ENCODE results near the gene WFIKKN2. TPM values are rescaled to one million over a fixed set of nuclear protein-coding genes. Genes with fewer than 3 reads are reported as not detected.

The WFIKKN2 gene
- total RNA-seq, 1 donor from 2014 or later = 0.07 TPM

GRCh38 chr17:50828508-50829170 lies 6.7 kb upstream of the WFIKKN2 start:
- H3K27me3 ChIP-seq (ENCODE audit: insufficient read depth, low read length) = peaks cover 2% of the 10 kb centered on the region
- no peaks in the 10 kb centered on the region for H3K36me3 ChIP-seq (ENCODE audit: insufficient read depth, low read length)
- Mint-ChIP-seq H3K36me3 (ENCODE audit: low read depth, unreplicated experiment) (no peaks in the 10 kb centered on the region), H3K4me1 (ENCODE audit: low read depth, unreplicated experiment) (peaks cover 4% of the 10 kb centered on the region), H3K4me3 (ENCODE audit: unreplicated experiment) (no peak overlapping the region), H3K27ac (ENCODE audit: unreplicated experiment) (no peak overlapping the region), H3K9me3 (ENCODE audit: unreplicated experiment) (no peaks in the 10 kb centered on the region), H3K27me3 (ENCODE audit: low read depth, unreplicated experiment) (peaks cover 3% of the 10 kb centered on the region)
- H3K79me2 ChIP-seq (ENCODE audit: insufficient read depth, low read length) = no peaks in the 10 kb centered on the region
- no peaks in the 10 kb centered on the region for H3K4me1 ChIP-seq (ENCODE audit: insufficient read depth, low read length)
- no peak overlapping the region for H3K9ac ChIP-seq (ENCODE audit: low read length)
- FAIRE-seq (no peak), DNase-seq (ENCODE audit: low read depth) (no peak)
- H3K4me2 ChIP-seq (ENCODE audit: low read length) = no peak overlapping the region
- H2AFZ ChIP-seq (ENCODE audit: low read depth, low read length) = no peak overlapping the region
- no peaks in the 10 kb centered on the region for H3K9me3 ChIP-seq (ENCODE audit: insufficient read depth, low read depth, low read length)
- TF ChIP-seq, protein P1, sequence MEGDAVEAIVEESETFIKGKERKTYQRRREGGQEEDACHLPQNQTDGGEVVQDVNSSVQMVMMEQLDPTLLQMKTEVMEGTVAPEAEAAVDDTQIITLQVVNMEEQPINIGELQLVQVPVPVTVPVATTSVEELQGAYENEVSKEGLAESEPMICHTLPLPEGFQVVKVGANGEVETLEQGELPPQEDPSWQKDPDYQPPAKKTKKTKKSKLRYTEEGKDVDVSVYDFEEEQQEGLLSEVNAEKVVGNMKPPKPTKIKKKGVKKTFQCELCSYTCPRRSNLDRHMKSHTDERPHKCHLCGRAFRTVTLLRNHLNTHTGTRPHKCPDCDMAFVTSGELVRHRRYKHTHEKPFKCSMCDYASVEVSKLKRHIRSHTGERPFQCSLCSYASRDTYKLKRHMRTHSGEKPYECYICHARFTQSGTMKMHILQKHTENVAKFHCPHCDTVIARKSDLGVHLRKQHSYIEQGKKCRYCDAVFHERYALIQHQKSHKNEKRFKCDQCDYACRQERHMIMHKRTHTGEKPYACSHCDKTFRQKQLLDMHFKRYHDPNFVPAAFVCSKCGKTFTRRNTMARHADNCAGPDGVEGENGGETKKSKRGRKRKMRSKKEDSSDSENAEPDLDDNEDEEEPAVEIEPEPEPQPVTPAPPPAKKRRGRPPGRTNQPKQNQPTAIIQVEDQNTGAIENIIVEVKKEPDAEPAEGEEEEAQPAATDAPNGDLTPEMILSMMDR (IDR thresholded peaks at IDR 0.05; ENCODE audit: insufficient read depth, low read depth, low read length) = no peak
- no peak for TF ChIP-seq EZH2 (IDR thresholded peaks at IDR 0.05; ENCODE audit: insufficient read depth, low read length)
- H4K20me1 ChIP-seq (ENCODE audit: insufficient read depth, low read length) = no peaks in the 10 kb centered on the region
- H3K27ac ChIP-seq (ENCODE audit: low read depth, low read length) = no peak overlapping the region
- H3K4me3 ChIP-seq (ENCODE audit: insufficient read depth, low read depth, low read length) = no peak overlapping the region

- Histone ChIP-seq H3K27me3 (ENCODE audit: insufficient read depth, low read length) (peaks cover 2% of the 10 kb centered on the region), H4K20me1 (ENCODE audit: insufficient read depth, low read length) (no peaks in the 10 kb centered on the region), H3K4me1 (ENCODE audit: insufficient read depth, low read length) (peaks cover under 1% of the 10 kb centered on the region), H3K9me3 (ENCODE audit: insufficient read depth, low read depth, low read length) (no peaks in the 10 kb centered on the region), H3K4me2 (ENCODE audit: low read length) (no peak overlapping the region), H3K9ac (ENCODE audit: low read length) (no peak overlapping the region), H3K36me3 (ENCODE audit: insufficient read depth, low read length) (no peaks in the 10 kb centered on the region), H3K79me2 (ENCODE audit: insufficient read depth, low read length) (no peaks in the 10 kb centered on the region), H2AFZ (ENCODE audit: low read depth, low read length) (no peak overlapping the region), H3K4me3 (ENCODE audit: insufficient read depth, low read depth, low read length) (no peak overlapping the region), H3K27ac (ENCODE audit: low read depth, low read length) (no peak overlapping the region)
- H3K27ac Mint-ChIP-seq (ENCODE audit: unreplicated experiment) = no peak overlapping the region
- H3K27me3 Mint-ChIP-seq (ENCODE audit: low read depth, unreplicated experiment) = peaks cover 6% of the 10 kb centered on the region
- DNase-seq (ENCODE audit: low read depth) (no peak), FAIRE-seq (no peak)
- TF ChIP-seq, protein P1 (IDR thresholded peaks at IDR 0.05; ENCODE audit: insufficient read depth, low read depth, low read length) = no peak
- no peak for TF ChIP-seq EZH2 (IDR thresholded peaks at IDR 0.05; ENCODE audit: insufficient read depth, low read length)
- no peak overlapping the region for H3K4me3 Mint-ChIP-seq (ENCODE audit: unreplicated experiment)
- H3K36me3 Mint-ChIP-seq (ENCODE audit: low read depth, unreplicated experiment) = no peaks in the 10 kb centered on the region
- H3K9me3 Mint-ChIP-seq (ENCODE audit: unreplicated experiment) = no peaks in the 10 kb centered on the region
- peaks cover 6% of the 10 kb centered on the region for H3K4me1 Mint-ChIP-seq (ENCODE audit: low read depth, unreplicated experiment)
These were observed 6.1 kb upstream of the WFIKKN2 start for GRCh38 chr17:50829332-50829731.

GRCh38 chr17:50830352-50830751 lies 5.0 kb upstream of the WFIKKN2 start:
- no peak overlapping the region for H3K27ac Mint-ChIP-seq (ENCODE audit: unreplicated experiment)
- TF ChIP-seq, protein P1 (IDR thresholded peaks at IDR 0.05; ENCODE audit: insufficient read depth, low read depth, low read length) = no peak
- no peak for TF ChIP-seq EZH2 (IDR thresholded peaks at IDR 0.05; ENCODE audit: insufficient read depth, low read length)
- FAIRE-seq = no peak
- H3K4me3 ChIP-seq (ENCODE audit: insufficient read depth, low read depth, low read length) = no peak overlapping the region
- no peak for DNase-seq (ENCODE audit: low read depth)
- H3K79me2 ChIP-seq (ENCODE audit: insufficient read depth, low read length) = no peaks in the 10 kb centered on the region
- H3K9ac ChIP-seq (ENCODE audit: low read length) = no peak overlapping the region
- no peak overlapping the region for H3K4me3 Mint-ChIP-seq (ENCODE audit: unreplicated experiment)
- H3K4me1 Mint-ChIP-seq (ENCODE audit: low read depth, unreplicated experiment) = peaks cover 15% of the 10 kb centered on the region
- no peaks in the 10 kb centered on the region for H3K36me3 Mint-ChIP-seq (ENCODE audit: low read depth, unreplicated experiment)
- H3K9me3 ChIP-seq (ENCODE audit: insufficient read depth, low read depth, low read length) = no peaks in the 10 kb centered on the region
- H3K27ac ChIP-seq (ENCODE audit: low read depth, low read length) = no peak overlapping the region
- peaks cover 2% of the 10 kb centered on the region for H3K27me3 ChIP-seq (ENCODE audit: insufficient read depth, low read length)
- no peaks in the 10 kb centered on the region for H3K36me3 ChIP-seq (ENCODE audit: insufficient read depth, low read length)
- H3K27me3 Mint-ChIP-seq (ENCODE audit: low read depth, unreplicated experiment) = peaks cover 11% of the 10 kb centered on the region
- H4K20me1 ChIP-seq (ENCODE audit: insufficient read depth, low read length) = no peaks in the 10 kb centered on the region
- no peak overlapping the region for H2AFZ ChIP-seq (ENCODE audit: low read depth, low read length)
- H3K4me2 ChIP-seq (ENCODE audit: low read length) = no peak overlapping the region
- no peaks in the 10 kb centered on the region for H3K9me3 Mint-ChIP-seq (ENCODE audit: unreplicated experiment)
- peaks cover 10% of the 10 kb centered on the region for H3K4me1 ChIP-seq (ENCODE audit: insufficient read depth, low read length)
